ENCODE results near the gene CCNQ. TPM values are rescaled to one million over a fixed set of nuclear protein-coding genes. Genes with fewer than 3 reads are reported as not detected.

CCNQ gene
- total RNA-seq, 1 donor = 12.0 TPM

DNA sequence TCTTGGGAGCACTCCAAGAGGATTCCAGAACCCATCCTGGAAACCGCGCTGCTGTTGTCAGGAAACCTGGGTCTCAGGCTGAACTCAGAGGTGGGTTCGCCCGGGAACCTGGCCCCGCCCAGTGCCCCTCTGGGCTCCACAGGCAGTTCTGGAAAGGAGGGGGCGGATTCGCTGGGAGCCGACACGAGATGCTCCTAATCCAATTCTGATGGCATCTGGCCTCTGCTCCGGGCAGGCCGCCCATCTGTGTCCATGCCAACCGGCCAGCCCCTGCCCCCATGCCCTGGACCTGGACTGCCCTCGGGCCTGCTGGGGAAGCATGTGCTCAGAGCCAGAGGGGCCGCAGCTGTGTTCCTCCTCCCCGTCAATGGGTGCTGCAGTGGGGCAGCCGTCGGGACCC lies 60.5 kb downstream of the CCNQ start:
- Histone ChIP-seq H3K4me1 (ENCODE audit: insufficient read depth, low read length) (no peaks in the 10 kb centered on the region), H3K27me3 (ENCODE audit: insufficient read depth, low read length) (no peaks in the 10 kb centered on the region), H3K4me3 (ENCODE audit: low read length) (no peak overlapping the region), H3K9me3 (ENCODE audit: low read depth, low read length) (no peaks in the 10 kb centered on the region)

Other genes with a start within 250 kb of the CCNQ start
- 0.10 TPM for gene PNMA6E, start 197.8 kb downstream of the CCNQ start, total RNA-seq
- 0.63 TPM for gene ZFP92, start 187.7 kb downstream of the CCNQ start, total RNA-seq
- gene TREX2, start 153.1 kb downstream of the CCNQ start, total RNA-seq = 1.2 TPM
- 11.8 TPM for gene HAUS7, start 128.6 kb downstream of the CCNQ start, total RNA-seq
- not detected for gene BGN, start 104.2 kb downstream of the CCNQ start, total RNA-seq
- gene ATP2B3, start 81.5 kb downstream of the CCNQ start, total RNA-seq = not detected
- gene DUSP9, start 48.1 kb upstream of the CCNQ start, total RNA-seq = not detected
- 0.52 TPM for gene PNCK, start 74.7 kb upstream of the CCNQ start, total RNA-seq
- gene SLC6A8, start 88.8 kb upstream of the CCNQ start, total RNA-seq = 0.94 TPM
- gene BCAP31, start 125.2 kb upstream of the CCNQ start, total RNA-seq = 60.6 TPM
- gene ABCD1, start 125.7 kb upstream of the CCNQ start, total RNA-seq = 8.8 TPM
- 0.21 TPM for gene PLXNB3, start 165.1 kb upstream of the CCNQ start, total RNA-seq
- under 0.01 TPM for gene SRPK3, start 181.9 kb upstream of the CCNQ start, total RNA-seq
- 42.3 TPM for gene IDH3G, start 195.2 kb upstream of the CCNQ start, total RNA-seq
- gene SSR4, start 195.5 kb upstream of the CCNQ start, total RNA-seq = 121 TPM
- 15.6 TPM for gene PDZD4, start 231.4 kb upstream of the CCNQ start, total RNA-seq

Measured in mononuclear cell (primary cell).